ENCODE data around the gene PBX3.
"Not testable (repeated sequence)": the region's sequence is repeated elsewhere in the genome, so short reads cannot be mapped to it uniquely, and the experiment has no call there.

The PBX3 gene

GRCh38 chr9:125779220-125779565 lies 32.0 kb downstream of the PBX3 start:
- DNase-seq, result not testable (repeated sequence)

GRCh38 chr9:125782718-125783117 lies 35.5 kb downstream of the PBX3 start:
- DNase-seq, result no peak

GRCh38 chr9:125784286-125785049 lies 37.3 kb downstream of the PBX3 start:
- no peak for DNase-seq

- DNase-seq, result no peak
Observed at GRCh38 chr9:125785248-125785751, 38.1 kb downstream of the PBX3 start.

- no peak for DNase-seq
Observed at GRCh38 chr9:125787715-125788114, 40.5 kb downstream of the PBX3 start.

GRCh38 chr9:125789196-125789595 lies 42.0 kb downstream of the PBX3 start:
- DNase-seq, result no peak

GRCh38 chr9:125794708-125795107 lies 47.5 kb downstream of the PBX3 start:
- DNase-seq, result no peak

GRCh38 chr9:125795970-125796596 lies 48.9 kb downstream of the PBX3 start:
- no peak for DNase-seq

- no peak for DNase-seq
Observed at GRCh38 chr9:125797930-125798329, 50.8 kb downstream of the PBX3 start.

GRCh38 chr9:125803526-125803925 lies 56.4 kb downstream of the PBX3 start:
- no peak for DNase-seq

GRCh38 chr9:125805057-125805456 lies 57.9 kb downstream of the PBX3 start:
- no peak for DNase-seq

- DNase-seq, result no peak
Observed at GRCh38 chr9:125805586-125805985, 58.4 kb downstream of the PBX3 start.

GRCh38 chr9:125807079-125807478 lies 59.9 kb downstream of the PBX3 start:
- no peak for DNase-seq

GRCh38 chr9:125810161-125810560 lies 63.0 kb downstream of the PBX3 start:
- no peak for DNase-seq

GRCh38 chr9:125811002-125811401 lies 63.8 kb downstream of the PBX3 start:
- no peak for DNase-seq

- no peak for DNase-seq
Observed at GRCh38 chr9:125812403-125812802, 65.2 kb downstream of the PBX3 start.

GRCh38 chr9:125815568-125815967 lies 68.4 kb downstream of the PBX3 start:
- no peak for DNase-seq

- no peak for DNase-seq
Observed at GRCh38 chr9:125816321-125816720, 69.1 kb downstream of the PBX3 start.

- no peak for DNase-seq
Observed at GRCh38 chr9:125820100-125820804, 73.1 kb downstream of the PBX3 start.

- no peak for DNase-seq
Observed at GRCh38 chr9:125821078-125821477, 73.9 kb downstream of the PBX3 start.

GRCh38 chr9:125822160-125822559 lies 75.0 kb downstream of the PBX3 start:
- no peak for DNase-seq

- no peak for DNase-seq
Observed at GRCh38 chr9:125822902-125823301, 75.7 kb downstream of the PBX3 start.

GRCh38 chr9:125823874-125824406 lies 76.8 kb downstream of the PBX3 start:
- DNase-seq, result not testable (repeated sequence)

GRCh38 chr9:125825762-125826161 lies 78.6 kb downstream of the PBX3 start:
- no peak for DNase-seq

Measured in stimulated activated CD4-positive, alpha-beta T cell treated with anti-CD3 and anti-CD28 coated beads, Interleukin-12 subunit alpha, Interleukin-12 subunit beta, amount 100 ng/mL, for 4 hours (primary cell).